HepG2 (cell line): ENCODE data around the gene SLC17A3. TPM values are rescaled to one million over a fixed set of nuclear protein-coding genes. Genes with fewer than 3 reads are reported as not detected.

Experiments used
- FOSL2 ChIP-seq: sonication (generic); formaldehyde crosslinking; IDR thresholded peaks from 2 replicates; pipeline ENCODE4 v1.4.0; 2020; ENCODE audit warnings: missing genetic modification reagents
- FOXA3 ChIP-seq: IDR thresholded peaks from 2 replicates; pipeline ENCODE4 v1.6.1; 2016; ENCODE audit warnings: missing genetic modification reagents, missing compliant biosample characterization
- GATAD1 ChIP-seq: IDR thresholded peaks from 2 replicates; pipeline ENCODE4 v1.6.1; 2016; ENCODE audit warnings: missing genetic modification reagents, missing compliant biosample characterization
- HMG20A ChIP-seq: IDR thresholded peaks from 2 replicates; pipeline ENCODE4 v1.6.1; 2016; ENCODE audit warnings: borderline replicate concordance
- KAT8 ChIP-seq: IDR thresholded peaks from 2 replicates; pipeline ENCODE4 v1.6.1; 2016; ENCODE audit warnings: missing genetic modification reagents, missing compliant biosample characterization
- KLF15 ChIP-seq: sonication (generic); formaldehyde crosslinking; IDR thresholded peaks from 2 replicates; pipeline ENCODE4 v1.8.1; 2023; ENCODE audit warnings: borderline replicate concordance, mild to moderate bottlenecking, inconsistent platforms, missing genetic modification reagents, mixed read lengths
- MXD4 ChIP-seq: IDR thresholded peaks from 2 replicates; pipeline ENCODE4 v1.6.1; 2016; ENCODE audit warnings: mild to moderate bottlenecking, missing biosample characterization, missing genetic modification reagents
- SAP130 ChIP-seq: IDR thresholded peaks from 2 replicates; pipeline ENCODE4 v1.6.1; 2016; ENCODE audit warnings: low read depth
- SIX1 ChIP-seq: sonication (generic); formaldehyde crosslinking; IDR thresholded peaks from 2 replicates; pipeline ENCODE4 v1.4.0; 2020; ENCODE audit warnings: missing genetic modification reagents, borderline replicate concordance
- SIX4 ChIP-seq: sonication (generic); formaldehyde crosslinking; IDR thresholded peaks from 2 replicates; pipeline ENCODE4 v1.4.0; 2020; ENCODE audit warnings: missing genetic modification reagents
- SOX13 ChIP-seq, 3 experiments: fragments of 450-650 bp in 1 of 3; sonication (generic) in 1 of 3; formaldehyde crosslinking in 1 of 3; IDR thresholded peaks in 2 of 3; conservative IDR thresholded peaks in 1 of 3; 2 replicates each; pipeline versions ENCODE4 v1.5.0 to v1.6.1; 2016 to 2020; ENCODE audit warnings: antibody characterized with exemption in 1 of 3, mild to moderate bottlenecking in 1 of 3, missing compliant biosample characterization in 1 of 3, missing genetic modification reagents in 1 of 3, moderate library complexity in 1 of 3
- SOX5 ChIP-seq: IDR thresholded peaks from 2 replicates; pipeline ENCODE4 v1.6.1; 2016; ENCODE audit warnings: borderline replicate concordance
- TARDBP ChIP-seq: sonication (generic); formaldehyde crosslinking; IDR thresholded peaks from 2 replicates; pipeline ENCODE4 v1.8.0; 2022; ENCODE audit warnings: mild to moderate bottlenecking, missing genetic modification reagents
- XRCC5 ChIP-seq: fragments of 200-400 bp; formaldehyde crosslinking; optimal IDR thresholded peaks from 2 replicates; pipeline ENCODE3; 2017; ENCODE audit warnings: mild to moderate bottlenecking, low read length
- ZNF331 ChIP-seq: sonication (generic); formaldehyde crosslinking; IDR thresholded peaks from 2 replicates; pipeline ENCODE4 v1.4.0; 2020; ENCODE audit warnings: missing genetic modification reagents
- ZNF337 ChIP-seq: sonication (generic); formaldehyde crosslinking; IDR thresholded peaks from 2 replicates; pipeline ENCODE4 v1.5.1; 2020; ENCODE audit warnings: missing genetic modification reagents, low read depth, mild to moderate bottlenecking, borderline replicate concordance
- ZNF343 ChIP-seq: sonication (generic); formaldehyde crosslinking; IDR thresholded peaks from 2 replicates; pipeline ENCODE4 v1.4.0; 2020; ENCODE audit warnings: mild to moderate bottlenecking, missing genetic modification reagents
- ZNF616 ChIP-seq: sonication (generic); formaldehyde crosslinking; IDR thresholded peaks from 2 replicates; pipeline ENCODE4 v1.5.0; 2020; ENCODE audit warnings: low read depth, mild to moderate bottlenecking, missing genetic modification reagents
- ZNF660 ChIP-seq: sonication (generic); formaldehyde crosslinking; IDR thresholded peaks from 2 replicates; pipeline ENCODE4 v1.5.1; 2020; ENCODE audit warnings: mild to moderate bottlenecking, low read depth, missing genetic modification reagents, borderline replicate concordance
- ZNF749 ChIP-seq: sonication (generic); formaldehyde crosslinking; IDR thresholded peaks from 2 replicates; pipeline ENCODE4 v1.8.0; 2022; ENCODE audit warnings: mild to moderate bottlenecking, missing genetic modification reagents, moderate library complexity, borderline replicate concordance
- ZNF883 ChIP-seq: sonication (generic); formaldehyde crosslinking; IDR thresholded peaks from 2 replicates; pipeline ENCODE4 v1.5.1; 2020; ENCODE audit warnings: mild to moderate bottlenecking, missing genetic modification reagents; ENCODE audit errors: not compliant biosample characterization
- polyA plus RNA-seq, 8 experiments: library from polyadenylated mRNA; depleted of rRNA in 3 of 8; stranded (reverse) in 7 of 8; unstranded in 1 of 8; fragments of >200 nt; fragmentation: Illumina TruSeq in 4 of 8; extraction: Trizol in 4 of 8; gene quantifications; 2 replicates each; pipeline versions ENCODE4 v1.2.1 to v1.2.3, GENCODE V29; 2011 to 2016; ENCODE audit warnings: low read depth in 4 of 8, missing spikeins in 1 of 8, mixed read lengths in 1 of 8; ENCODE audit not compliant: insufficient read depth in 1 of 8
- total RNA-seq, 5 experiments: library from RNA; depleted of rRNA; stranded (reverse); fragments of >200 nt; fragmentation: Illumina TruSeq; extraction: Trizol; gene quantifications; 2 replicates each; pipeline ENCODE4 v1.2.3, GENCODE V29; 2016; ENCODE audit warnings: low read depth in 1 of 5
- TF ChIP-seq, protein P1 (sequence below): IDR thresholded peaks from 2 replicates; pipeline ENCODE4 v1.6.1; 2016; ENCODE audit warnings: missing biosample characterization, missing genetic modification reagents, low read depth
- TF ChIP-seq, protein P2 (sequence below): IDR thresholded peaks from 2 replicates; pipeline ENCODE4 v1.4.0; 2020; ENCODE audit warnings: mild to moderate bottlenecking, missing genetic modification reagents

SLC17A3 gene
- total and polyA plus RNA-seq, 2 of the 13 experiments (the other 11 are each of a cell fraction or from before 2014, with no cell fraction given) = 0.09 to 0.11 TPM

DNA sequence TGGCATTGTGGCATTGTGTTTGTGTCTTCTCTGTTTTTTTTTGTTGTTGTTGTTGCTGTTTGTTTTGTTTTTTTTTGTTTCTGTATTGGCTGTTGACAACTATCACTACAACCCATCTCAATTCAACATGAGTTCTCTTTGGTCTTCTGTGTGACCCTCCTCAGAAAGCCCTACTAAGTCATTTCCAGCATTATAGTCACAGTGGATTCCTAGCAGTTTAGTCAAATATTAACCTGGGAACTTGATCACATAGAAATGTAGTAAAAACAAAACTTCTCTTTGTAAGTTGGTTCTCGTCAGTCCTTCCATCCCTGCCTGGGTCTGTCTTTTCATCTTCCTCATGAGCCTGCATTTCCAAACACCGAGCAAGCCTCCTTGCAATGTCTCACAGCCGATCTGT, 39.7 kb upstream of the SLC17A3 start (continued):
- TF ChIP-seq, protein P1, sequence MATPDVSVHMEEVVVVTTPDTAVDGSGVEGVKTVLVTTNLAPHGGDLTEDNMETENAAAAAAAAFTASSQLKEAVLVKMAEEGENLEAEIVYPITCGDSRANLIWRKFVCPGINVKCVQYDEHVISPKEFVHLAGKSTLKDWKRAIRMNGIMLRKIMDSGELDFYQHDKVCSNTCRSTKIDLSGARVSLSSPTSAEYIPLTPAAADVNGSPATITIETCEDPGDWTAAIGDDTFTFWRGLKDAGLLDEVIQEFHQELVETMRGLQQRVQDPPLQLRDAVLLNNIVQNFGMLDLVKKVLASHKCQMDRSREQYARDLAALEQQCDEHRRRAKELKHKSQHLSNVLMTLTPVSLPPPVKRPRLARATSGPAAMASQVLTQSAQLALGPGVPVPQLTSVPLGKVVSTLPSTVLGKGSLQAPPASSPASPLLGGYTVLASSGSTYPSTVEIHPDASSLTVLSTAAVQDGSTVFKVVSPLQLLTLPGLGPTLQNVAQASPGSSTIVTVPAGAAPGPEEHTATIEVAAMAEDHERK (CRISPR knock-in tag) = no peak
- no peak for TF ChIP-seq ZNF343 (CRISPR knock-in tag)
- TF ChIP-seq GATAD1 = peak; percentile 32; the same call in 1 of the 2 replicates
- TF ChIP-seq XRCC5 = peak; percentile 3
- TF ChIP-seq ZNF331 = peak; percentile 37; the same call in 1 of the 2 replicates
- TF ChIP-seq MXD4 (CRISPR knock-in tag) = peak; percentile 63; the same call in 1 of the 2 replicates
- TF ChIP-seq KAT8 (CRISPR knock-in tag) = peak; percentile 50; the same call in 1 of the 2 replicates
- no peak for TF ChIP-seq ZNF616 (CRISPR knock-in tag)
- no peak for TF ChIP-seq TARDBP
- peak; percentile 60 for TF ChIP-seq FOXA3 (CRISPR knock-in tag)
- peak; percentile 77 for TF ChIP-seq HMG20A (CRISPR knock-in tag)
- TF ChIP-seq KLF15 (CRISPR knock-in tag) = no peak
- peak; percentile 67; the same call in 1 of the 2 replicates for TF ChIP-seq ZNF749 (CRISPR knock-in tag)
- TF ChIP-seq SIX4 (CRISPR knock-in tag) = peak; percentile 53; the same call in 1 of the 2 replicates
- peak; percentile 74 for TF ChIP-seq SAP130 (CRISPR knock-in tag)
- TF ChIP-seq FOSL2 (CRISPR knock-in tag) = peak; percentile 57
- no peak for TF ChIP-seq ZNF660 (CRISPR knock-in tag)
- TF ChIP-seq, protein P2, sequence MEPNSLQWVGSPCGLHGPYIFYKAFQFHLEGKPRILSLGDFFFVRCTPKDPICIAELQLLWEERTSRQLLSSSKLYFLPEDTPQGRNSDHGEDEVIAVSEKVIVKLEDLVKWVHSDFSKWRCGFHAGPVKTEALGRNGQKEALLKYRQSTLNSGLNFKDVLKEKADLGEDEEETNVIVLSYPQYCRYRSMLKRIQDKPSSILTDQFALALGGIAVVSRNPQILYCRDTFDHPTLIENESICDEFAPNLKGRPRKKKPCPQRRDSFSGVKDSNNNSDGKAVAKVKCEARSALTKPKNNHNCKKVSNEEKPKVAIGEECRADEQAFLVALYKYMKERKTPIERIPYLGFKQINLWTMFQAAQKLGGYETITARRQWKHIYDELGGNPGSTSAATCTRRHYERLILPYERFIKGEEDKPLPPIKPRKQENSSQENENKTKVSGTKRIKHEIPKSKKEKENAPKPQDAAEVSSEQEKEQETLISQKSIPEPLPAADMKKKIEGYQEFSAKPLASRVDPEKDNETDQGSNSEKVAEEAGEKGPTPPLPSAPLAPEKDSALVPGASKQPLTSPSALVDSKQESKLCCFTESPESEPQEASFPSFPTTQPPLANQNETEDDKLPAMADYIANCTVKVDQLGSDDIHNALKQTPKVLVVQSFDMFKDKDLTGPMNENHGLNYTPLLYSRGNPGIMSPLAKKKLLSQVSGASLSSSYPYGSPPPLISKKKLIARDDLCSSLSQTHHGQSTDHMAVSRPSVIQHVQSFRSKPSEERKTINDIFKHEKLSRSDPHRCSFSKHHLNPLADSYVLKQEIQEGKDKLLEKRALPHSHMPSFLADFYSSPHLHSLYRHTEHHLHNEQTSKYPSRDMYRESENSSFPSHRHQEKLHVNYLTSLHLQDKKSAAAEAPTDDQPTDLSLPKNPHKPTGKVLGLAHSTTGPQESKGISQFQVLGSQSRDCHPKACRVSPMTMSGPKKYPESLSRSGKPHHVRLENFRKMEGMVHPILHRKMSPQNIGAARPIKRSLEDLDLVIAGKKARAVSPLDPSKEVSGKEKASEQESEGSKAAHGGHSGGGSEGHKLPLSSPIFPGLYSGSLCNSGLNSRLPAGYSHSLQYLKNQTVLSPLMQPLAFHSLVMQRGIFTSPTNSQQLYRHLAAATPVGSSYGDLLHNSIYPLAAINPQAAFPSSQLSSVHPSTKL (CRISPR knock-in tag) = peak; percentile 76
- TF ChIP-seq SOX5 = peak; percentile 67; the same call in 1 of the 2 replicates
- TF ChIP-seq SIX1 (CRISPR knock-in tag) = peak; percentile 79; the same call in 1 of the 2 replicates
- no peak for TF ChIP-seq ZNF883
- TF ChIP-seq SOX13 (IDR thresholded peaks at IDR 0.05) = no peak
- peak in 1 of 2 experiments; percentile 74; a peak in 2 of 4 replicates for TF ChIP-seq SOX13 (CRISPR knock-in tag; conservative IDR thresholded peaks at IDR 0.05 in 1 of 2, IDR thresholded peaks at IDR 0.05 in 1 of 2)
- no peak for TF ChIP-seq ZNF337 (CRISPR knock-in tag)
